OCI-LY7 (cell line): Measurements from ENCODE around the gene FAM20B.

Experiments used
- CTCF ChIP-seq: fragments of 200-600 bp; sonication (generic); conservative IDR thresholded peaks from 2 replicates; pipeline ENCODE4 v1.5.1; 2014; ENCODE audit warnings: mild to moderate bottlenecking, antibody characterized with exemption, low read length, moderate library complexity, mixed read lengths
- EZH2phosphoT487 ChIP-seq: fragments of 200-600 bp; sonication (generic); IDR thresholded peaks from 2 replicates; pipeline ENCODE4 v1.6.1; 2018; ENCODE audit warnings: low read depth, borderline replicate concordance, mild to moderate bottlenecking, mixed run types, antibody characterized with exemption, low read length, moderate library complexity, mixed read lengths

- TF ChIP-seq CTCF (no peak), EZH2phosphoT487 (no peak)
Measured at GRCh38 chr1:179030683-179031082, 5.0 kb downstream of the FAM20B start.
